ENCODE results near the gene CST11.

CST11 gene

DNA sequence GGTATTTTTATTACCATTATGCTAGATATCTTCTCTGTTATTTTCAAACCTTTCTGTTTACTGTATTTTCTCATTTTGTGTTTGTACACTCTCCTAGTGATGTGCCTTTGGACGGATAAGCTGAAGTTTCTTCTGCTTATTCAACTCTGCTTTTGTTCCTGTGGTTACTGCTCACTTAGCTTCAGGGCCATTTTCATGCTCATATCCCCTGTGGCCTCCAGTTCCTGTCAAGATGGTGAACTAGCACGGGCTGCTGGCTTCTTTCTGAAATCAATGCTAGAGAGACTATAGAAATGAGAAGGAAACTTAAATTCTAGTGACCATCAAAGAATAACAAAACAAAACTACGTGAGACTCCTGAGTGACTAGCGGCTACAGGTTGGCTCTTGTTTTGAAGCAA lies 31.4 kb upstream of the CST11 start:
- ChIA-PET POLR2A (no interaction called here), CTCF (interaction anchor here (1.5 kb wide), 1 partner anchor 122 kb away, joined by 3 read pairs; the partner anchor contains the start of gene CST9)
- H3K4me1 ChIP-seq (ENCODE audit: control insufficient read depth, insufficient read depth, low read length) = no peaks in the 10 kb centered on the region
- H3K36me3 ChIP-seq (ENCODE audit: control insufficient read depth in 2 of 2, insufficient read depth in 1 of 2, low read length in 2 of 2) = no peaks in the 10 kb centered on the region
- no peak overlapping the region for H3K27ac ChIP-seq (ENCODE audit: extremely low read depth, low read depth, low read length)
- H3K9me3 ChIP-seq (ENCODE audit: control insufficient read depth, insufficient read depth, low read depth, low read length) = no peaks in the 10 kb centered on the region
- TF ChIP-seq ZNF169 (tag by site-specific recombination; IDR thresholded peaks at IDR 0.05) = no peak
- no peak for TF ChIP-seq ZNF138 (tag by site-specific recombination; IDR thresholded peaks at IDR 0.05; ENCODE audit: borderline replicate concordance)
- TF ChIP-seq TRIM28 (IDR thresholded peaks at IDR 0.05; ENCODE audit: borderline replicate concordance, low read length) = no peak
- no peak for TF ChIP-seq ZNF837 (tag by site-specific recombination; IDR thresholded peaks at IDR 0.05)
- no peak for TF ChIP-seq ZNF621 (tag by site-specific recombination; IDR thresholded peaks at IDR 0.05)
- no peak for TF ChIP-seq KLF7 (tag by site-specific recombination; IDR thresholded peaks at IDR 0.05; ENCODE audit: borderline replicate concordance)
- TF ChIP-seq ZNF549 (tag by site-specific recombination; IDR thresholded peaks at IDR 0.05) = no peak
- H3K4me3 ChIP-seq (ENCODE audit: low read depth, low read length) = no peak overlapping the region

DNA sequence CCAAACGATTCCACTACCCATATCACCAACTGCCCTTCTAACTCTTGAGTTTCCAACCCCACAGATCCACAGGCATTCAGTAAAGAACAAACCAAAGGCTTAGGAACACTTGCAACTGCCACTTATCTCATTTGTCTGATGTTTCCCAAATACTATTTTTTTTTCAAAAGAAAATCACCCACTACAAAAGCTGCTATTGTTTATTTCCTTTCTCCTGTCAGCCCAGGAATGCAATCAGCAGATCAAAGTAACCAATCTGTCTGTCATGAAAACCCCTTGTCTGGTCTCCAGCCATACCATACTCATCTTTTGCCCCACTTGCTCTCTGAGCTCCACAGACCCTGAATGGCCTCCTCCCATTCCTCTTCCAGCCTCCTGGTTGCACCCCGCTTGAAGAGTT lies 29.5 kb upstream of the CST11 start:
- H3K4me1 ChIP-seq (ENCODE audit: control insufficient read depth, insufficient read depth, low read length) = no peaks in the 10 kb centered on the region
- H3K4me3 ChIP-seq (ENCODE audit: low read depth, low read length) = no peak overlapping the region
- TF ChIP-seq ZNF624 (tag by site-specific recombination; IDR thresholded peaks at IDR 0.05) (no peak), ZNF658 (tag by site-specific recombination; IDR thresholded peaks at IDR 0.05) (no peak), SP2 (tag by site-specific recombination; IDR thresholded peaks at IDR 0.05) (no peak), IKZF3 (tag by site-specific recombination; IDR thresholded peaks at IDR 0.05) (no peak), ZNF529 (tag by site-specific recombination; IDR thresholded peaks at IDR 0.05; ENCODE audit: insufficient replicate concordance) (no peak), ZNF621 (tag by site-specific recombination; IDR thresholded peaks at IDR 0.05) (no peak), ZBTB48 (tag by site-specific recombination; IDR thresholded peaks at IDR 0.05) (no peak), ZNF670 (tag by site-specific recombination; IDR thresholded peaks at IDR 0.05; ENCODE audit: low read depth) (no peak), ZNF350 (tag by site-specific recombination; IDR thresholded peaks at IDR 0.05) (no peak), ZNF555 (tag by site-specific recombination; conservative IDR thresholded peaks at IDR 0.05) (no peak), ZNF366 (tag by site-specific recombination; conservative IDR thresholded peaks at IDR 0.05) (no peak), MZF1 (tag by site-specific recombination; IDR thresholded peaks at IDR 0.05; ENCODE audit: borderline replicate concordance) (no peak)
- TF ChIP-seq, protein P1, sequence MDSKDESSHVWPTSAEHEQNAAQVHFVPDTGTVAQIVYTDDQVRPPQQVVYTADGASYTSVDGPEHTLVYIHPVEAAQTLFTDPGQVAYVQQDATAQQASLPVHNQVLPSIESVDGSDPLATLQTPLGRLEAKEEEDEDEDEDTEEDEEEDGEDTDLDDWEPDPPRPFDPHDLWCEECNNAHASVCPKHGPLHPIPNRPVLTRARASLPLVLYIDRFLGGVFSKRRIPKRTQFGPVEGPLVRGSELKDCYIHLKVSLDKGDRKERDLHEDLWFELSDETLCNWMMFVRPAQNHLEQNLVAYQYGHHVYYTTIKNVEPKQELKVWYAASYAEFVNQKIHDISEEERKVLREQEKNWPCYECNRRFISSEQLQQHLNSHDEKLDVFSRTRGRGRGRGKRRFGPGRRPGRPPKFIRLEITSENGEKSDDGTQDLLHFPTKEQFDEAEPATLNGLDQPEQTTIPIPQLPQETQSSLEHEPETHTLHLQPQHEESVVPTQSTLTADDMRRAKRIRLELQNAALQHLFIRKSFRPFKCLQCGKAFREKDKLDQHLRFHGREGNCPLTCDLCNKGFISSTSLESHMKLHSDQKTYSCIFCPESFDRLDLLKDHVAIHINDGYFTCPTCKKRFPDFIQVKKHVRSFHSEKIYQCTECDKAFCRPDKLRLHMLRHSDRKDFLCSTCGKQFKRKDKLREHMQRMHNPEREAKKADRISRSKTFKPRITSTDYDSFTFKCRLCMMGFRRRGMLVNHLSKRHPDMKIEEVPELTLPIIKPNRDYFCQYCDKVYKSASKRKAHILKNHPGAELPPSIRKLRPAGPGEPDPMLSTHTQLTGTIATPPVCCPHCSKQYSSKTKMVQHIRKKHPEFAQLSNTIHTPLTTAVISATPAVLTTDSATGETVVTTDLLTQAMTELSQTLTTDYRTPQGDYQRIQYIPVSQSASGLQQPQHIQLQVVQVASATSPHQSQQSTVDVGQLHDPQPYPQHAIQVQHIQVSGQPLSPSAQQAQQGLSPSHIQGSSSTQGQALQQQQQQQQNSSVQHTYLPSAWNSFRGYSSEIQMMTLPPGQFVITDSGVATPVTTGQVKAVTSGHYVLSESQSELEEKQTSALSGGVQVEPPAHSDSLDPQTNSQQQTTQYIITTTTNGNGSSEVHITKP (tag by site-specific recombination; IDR thresholded peaks at IDR 0.05) = no peak
- no peaks in the 10 kb centered on the region for H3K36me3 ChIP-seq (ENCODE audit: control insufficient read depth in 2 of 2, insufficient read depth in 1 of 2, low read length in 2 of 2)
- H3K9me3 ChIP-seq (ENCODE audit: control insufficient read depth, insufficient read depth, low read depth, low read length) = no peaks in the 10 kb centered on the region
- POLR2A ChIA-PET = no interaction called here
- H3K27ac ChIP-seq (ENCODE audit: extremely low read depth, low read depth, low read length) = no peak overlapping the region
- CTCF ChIA-PET = interaction anchor here (0.6 kb wide), 1 partner anchor 15 kb away, joined by 4 read pairs; no protein-coding TSS in a partner anchor

DNA sequence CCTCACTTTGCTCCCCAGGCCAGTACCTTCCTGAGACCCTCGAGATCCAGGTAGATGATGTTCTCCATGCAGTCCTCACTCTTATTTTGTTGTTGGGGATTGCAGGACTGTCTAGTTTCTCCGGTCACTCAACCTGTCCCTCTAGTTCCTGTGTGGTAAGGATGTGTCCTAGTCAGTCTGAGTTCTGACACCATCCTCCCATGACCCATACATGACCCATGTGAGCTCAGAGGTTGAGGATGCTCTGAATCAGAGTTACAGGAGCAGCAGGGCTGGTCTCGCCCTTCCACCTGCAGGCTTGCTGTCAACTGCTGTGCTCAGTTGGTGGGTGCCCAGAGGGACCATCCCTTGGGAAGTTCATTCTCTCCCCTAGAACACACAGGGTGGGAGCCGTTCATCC lies 26.4 kb upstream of the CST11 start:
- Histone ChIP-seq H3K9me3 (ENCODE audit: control insufficient read depth, insufficient read depth, low read depth, low read length) (no peaks in the 10 kb centered on the region), H3K27ac (ENCODE audit: extremely low read depth, low read depth, low read length) (no peak overlapping the region), H3K4me1 (ENCODE audit: control insufficient read depth, insufficient read depth, low read length) (no peaks in the 10 kb centered on the region), H3K36me3 (ENCODE audit: control insufficient read depth in 2 of 2, insufficient read depth in 1 of 2, low read length in 2 of 2) (no peaks in the 10 kb centered on the region), H3K4me3 (ENCODE audit: low read depth, low read length) (no peak overlapping the region)
- POLR2A ChIA-PET = no interaction called here
- CTCF ChIA-PET = no interaction called here
- TF ChIP-seq ZNF514 (tag by site-specific recombination; IDR thresholded peaks at IDR 0.05) (no peak), ZNF747 (tag by site-specific recombination; IDR thresholded peaks at IDR 0.05) (no peak), HOXA7 (CRISPR knock-in tag; IDR thresholded peaks at IDR 0.05; ENCODE audit: borderline replicate concordance) (no peak), ZNF404 (tag by site-specific recombination; IDR thresholded peaks at IDR 0.05) (no peak), ZNF121 (tag by site-specific recombination; IDR thresholded peaks at IDR 0.05) (no peak), YY2 (tag by site-specific recombination; IDR thresholded peaks at IDR 0.05) (no peak), ZFP69B (tag by site-specific recombination; IDR thresholded peaks at IDR 0.05) (no peak), ZBTB8A (tag by site-specific recombination; IDR thresholded peaks at IDR 0.05) (no peak), ZNF2 (tag by site-specific recombination; IDR thresholded peaks at IDR 0.05) (no peak)
- TF ChIP-seq, protein P2, sequence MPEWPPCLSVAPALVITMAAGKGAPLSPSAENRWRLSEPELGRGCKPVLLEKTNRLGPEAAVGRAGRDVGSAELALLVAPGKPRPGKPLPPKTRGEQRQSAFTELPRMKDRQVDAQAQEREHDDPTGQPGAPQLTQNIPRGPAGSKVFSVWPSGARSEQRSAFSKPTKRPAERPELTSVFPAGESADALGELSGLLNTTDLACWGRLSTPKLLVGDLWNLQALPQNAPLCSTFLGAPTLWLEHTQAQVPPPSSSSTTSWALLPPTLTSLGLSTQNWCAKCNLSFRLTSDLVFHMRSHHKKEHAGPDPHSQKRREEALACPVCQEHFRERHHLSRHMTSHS (tag by site-specific recombination; IDR thresholded peaks at IDR 0.05) = no peak

Data from HEK293 (cell line).